IMR-90 (cell line): ENCODE measurements around the gene PCSK2. TPM values are rescaled to one million over a fixed set of nuclear protein-coding genes. Genes with fewer than 3 reads are reported as not detected.

Source experiments
- ATAC-seq: fragments of 200-7000 bp; cut with Tn5 transposase; 2 replicates; pipeline ENCODE4 v1.9.1; 2020; ENCODE audit warnings: low read depth, mild to moderate bottlenecking, moderate library complexity
- BruUV-seq: library from RNA; stranded (reverse); fragments of 400-500 nt; replicated peaks from 2 replicates; lab custom pipeline; 2021; lab: Mats Ljungman, UMichigan
- CTCF ChIA-PET: fragments of 300-600 bp; formaldehyde crosslinking; extraction: SDS; loops from one replicate; lab custom pipeline; 2021; ENCODE audit warnings: antibody characterized with exemption; lab: Yijun Ruan, JAX
- POLR2A ChIA-PET: fragments of 300-600 bp; sonication (Branson Sonifier 250); formaldehyde crosslinking; loops from one replicate; lab custom pipeline; 2022; ENCODE audit warnings: antibody characterized with exemption; ENCODE audit not compliant: unreplicated experiment; lab: Charles Lee
- DNase-seq: peaks from one replicate; pipeline ENCODE4 v3.0.0; 2013
- H2AFZ ChIP-seq: replicated peaks from 2 replicates; pipeline ENCODE3; 2013; ENCODE audit warnings: low read length, mild to moderate bottlenecking; ENCODE audit not compliant: poor library complexity
- H2AK5ac ChIP-seq: 2 replicates; pipeline ENCODE4 v1.6.1; 2013; ENCODE audit warnings: low read depth, low read length, inconsistent platforms
- H2AK9ac ChIP-seq: replicated peaks from 2 replicates; pipeline ENCODE3; 2013; ENCODE audit warnings: mild to moderate bottlenecking, low read depth, low read length, moderate library complexity; ENCODE audit not compliant: poor library complexity
- H2BK120ac ChIP-seq: 2 replicates; pipeline ENCODE4 v1.6.1; 2013; ENCODE audit warnings: low read depth, low read length, inconsistent platforms
- H2BK15ac ChIP-seq: 3 replicates; pipeline ENCODE4 v1.6.1; 2013; ENCODE audit warnings: low read depth, low read length, inconsistent platforms
- H2BK20ac ChIP-seq: 2 replicates; pipeline ENCODE4 v1.6.1; 2013; ENCODE audit warnings: low read depth, mild to moderate bottlenecking, inconsistent platforms, low read length, moderate library complexity
- H2BK5ac ChIP-seq: 2 replicates; pipeline ENCODE4 v1.6.1; 2013; ENCODE audit warnings: mild to moderate bottlenecking, low read depth, low read length, inconsistent platforms; ENCODE audit not compliant: poor library complexity, severe bottlenecking
- H3K14ac ChIP-seq: replicated peaks from 2 replicates; pipeline ENCODE4 v1.6.1; 2013; ENCODE audit warnings: low read depth, low read length, inconsistent platforms
- H3K18ac ChIP-seq: 2 replicates; pipeline ENCODE4 v1.6.1; 2013; ENCODE audit warnings: low read depth, low read length, control low read depth
- H3K23ac ChIP-seq: 2 replicates; pipeline ENCODE4 v1.6.1; 2013; ENCODE audit warnings: low read depth, low read length, inconsistent platforms
- H3K27ac ChIP-seq: 2 replicates; pipeline ENCODE4 v1.5.1; 2013; ENCODE audit warnings: mild to moderate bottlenecking, control low read depth, low read length; ENCODE audit not compliant: insufficient read depth
- H3K27me3 ChIP-seq: 2 replicates; pipeline ENCODE4 v1.6.1; 2013; ENCODE audit warnings: low read length; ENCODE audit not compliant: control insufficient read depth, insufficient read depth
- H3K36me3 ChIP-seq: 2 replicates; pipeline ENCODE4 v1.6.1; 2013; ENCODE audit warnings: low read length, mixed read lengths; ENCODE audit not compliant: control insufficient read depth, insufficient read depth
- H3K4ac ChIP-seq: 2 replicates; pipeline ENCODE4 v1.6.1; 2013; ENCODE audit warnings: low read depth, low read length, inconsistent platforms
- H3K4me1 ChIP-seq: 2 replicates; pipeline ENCODE4 v1.6.1; 2013; ENCODE audit warnings: low read length, mixed read lengths; ENCODE audit not compliant: control insufficient read depth, insufficient read depth
- H3K4me2 ChIP-seq: 2 replicates; pipeline ENCODE4 v1.6.1; 2013; ENCODE audit warnings: low read depth, mild to moderate bottlenecking, control low read depth, low read length, moderate library complexity
- H3K4me3 ChIP-seq: 2 replicates; pipeline ENCODE4 v1.5.1; 2013; ENCODE audit warnings: low read depth, mild to moderate bottlenecking, control low read depth, low read length, moderate library complexity; ENCODE audit not compliant: insufficient read depth
- H3K56ac ChIP-seq: 2 replicates; pipeline ENCODE4 v1.6.1; 2013; ENCODE audit warnings: low read length, inconsistent platforms; ENCODE audit not compliant: insufficient read depth; ENCODE audit errors: extremely low read depth
- H3K79me1 ChIP-seq, 2 experiments: 2 replicates each; pipeline ENCODE4 v1.6.1; 2013; ENCODE audit warnings: low read length in 2 of 2, inconsistent platforms in 1 of 2, low read depth in 1 of 2
- H3K9ac ChIP-seq: 2 replicates; pipeline ENCODE4 v1.6.1; 2013; ENCODE audit warnings: low read depth, low read length, control low read depth
- H3K9me1 ChIP-seq: 2 replicates; pipeline ENCODE4 v1.6.1; 2013; ENCODE audit warnings: low read length, inconsistent platforms; ENCODE audit not compliant: insufficient read depth
- H3K9me3 ChIP-seq: 2 replicates; pipeline ENCODE4 v1.6.1; 2013; ENCODE audit warnings: low read length; ENCODE audit not compliant: control insufficient read depth, insufficient read depth
- H4K20me1 ChIP-seq: 2 replicates; pipeline ENCODE4 v1.6.1; 2013; ENCODE audit warnings: low read length, inconsistent platforms; ENCODE audit not compliant: insufficient read depth
- H4K5ac ChIP-seq: 2 replicates; pipeline ENCODE4 v1.6.1; 2013; ENCODE audit warnings: mild to moderate bottlenecking, low read depth, low read length, control low read depth
- H4K8ac ChIP-seq, 2 experiments: 2 replicates each; pipeline ENCODE4 v1.6.1; 2013; ENCODE audit warnings: low read depth in 2 of 2, low read length in 2 of 2, control low read depth in 1 of 2, inconsistent platforms in 1 of 2
- H4K91ac ChIP-seq: 2 replicates; pipeline ENCODE4 v1.6.1; 2013; ENCODE audit warnings: low read depth, low read length, inconsistent platforms; ENCODE audit not compliant: insufficient read depth
- CEBPB ChIP-seq: IDR thresholded peaks from 2 replicates; pipeline ENCODE4 v1.6.1; 2012; ENCODE audit warnings: low read depth, low read length, improper control_type of control experiment
- MAZ ChIP-seq: IDR thresholded peaks from 2 replicates; pipeline ENCODE4 v1.6.1; 2012; ENCODE audit warnings: low read depth, mild to moderate bottlenecking, low read length, improper control_type of control experiment, moderate library complexity, borderline replicate concordance
- MXI1 ChIP-seq: IDR thresholded peaks from 2 replicates; pipeline ENCODE4 v1.6.1; 2012; ENCODE audit warnings: low read depth, mild to moderate bottlenecking, low read length, moderate library complexity, borderline replicate concordance
- WGBS, 2 experiments: methylation state at CpG; one replicate each; pipeline versions ENCODE4 v1.1.5 to v1.1.7; 2013; ENCODE audit warnings: missing lambda C conversion rate in 2 of 2; ENCODE audit not compliant: insufficient read length in 1 of 2; ENCODE audit errors: extremely low coverage in 2 of 2; 5-methylcytosine and 5-hydroxymethylcytosine counted together
- dilution Hi-C: fragments of 300-500 bp; cut with HindIII; formaldehyde crosslinking; loops from one replicate; pipeline ENCODE4 v1.14.3; 2018; ENCODE audit warnings: low sequenced_read_pairs; ENCODE audit not compliant: unreplicated experiment
- in situ Hi-C: fragments of 300-500 bp; cut with MboI; formaldehyde crosslinking; loops from 3 replicates; pipeline ENCODE4 v1.14.3; 2019; ENCODE audit warnings: low sequenced_read_pairs, inconsistent platforms, mixed read lengths
- intact Hi-C: fragments of 100-400 bp; cut with micrococcal nuclease; formaldehyde crosslinking; loops from 2 replicates; pipeline ENCODE4 v1.10.0; 2022
- polyA plus RNA-seq, 3 experiments: library from polyadenylated mRNA; depleted of rRNA; stranded (reverse); fragments of >200 nt; gene quantifications; 2 replicates each; pipeline ENCODE4 v1.2.3, GENCODE V29; 2012; ENCODE audit warnings: low replicate concordance in 1 of 3
- total RNA-seq: library from RNA; depleted of rRNA; stranded (reverse); fragments of >200 nt; gene quantifications from 2 replicates; pipeline ENCODE4 v1.2.3, GENCODE V29; 2012

The PCSK2 gene
- total and polyA plus RNA-seq, 2 of the 4 experiments (the other 2 are of a cell fraction), result not detected

DNA sequence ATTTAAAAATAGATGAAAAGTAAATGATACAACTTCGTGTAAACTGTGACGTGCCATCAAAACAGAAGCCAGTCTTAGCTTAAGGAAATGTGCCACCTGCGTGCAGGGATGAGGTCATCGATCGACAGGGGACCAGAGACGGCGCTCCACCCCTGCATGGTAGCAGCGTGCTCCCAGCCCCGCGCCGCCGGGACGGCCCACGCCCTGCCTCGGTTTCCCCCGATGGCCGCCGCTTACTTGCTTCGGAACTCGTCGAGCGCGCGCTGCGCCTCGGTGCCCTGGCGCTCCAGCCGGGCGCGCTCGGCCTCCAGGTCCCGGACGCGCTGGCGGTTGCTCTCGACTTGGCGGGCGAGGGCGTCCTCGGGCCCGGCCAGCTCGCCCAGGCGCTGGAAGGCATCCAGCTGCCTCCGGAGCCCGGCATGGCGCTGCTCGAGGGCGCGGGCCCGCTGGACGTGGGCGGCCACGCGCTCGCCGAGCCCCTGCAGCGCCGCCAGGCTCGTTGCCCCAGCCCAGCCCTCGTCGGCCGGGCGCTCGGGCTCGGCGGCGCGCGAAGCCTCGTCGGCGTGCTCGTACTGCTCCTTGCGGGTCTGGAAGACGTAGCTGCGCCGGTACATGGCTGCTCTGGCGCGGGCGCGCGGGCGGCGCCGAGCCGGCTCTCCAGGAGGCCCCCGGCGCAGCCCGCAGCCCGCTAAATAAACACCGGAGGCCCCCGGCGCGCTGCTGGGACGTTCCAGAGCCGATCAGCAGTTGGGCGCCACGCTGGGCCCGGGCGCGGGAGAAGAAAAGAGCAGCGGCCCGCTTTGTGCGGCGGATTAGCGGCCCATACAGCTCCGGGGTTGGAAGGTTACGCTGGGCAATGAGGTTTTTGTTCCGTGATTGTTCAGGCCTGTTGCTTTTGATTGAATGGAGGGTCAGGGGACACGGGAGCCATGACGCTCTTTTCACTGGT, 304.1 kb downstream of the PCSK2 start, which contains the start of gene BFSP1:
Gene BFSP1, minus strand, starts transcription at position 664 of the 949 bp plus-strand sequence. Its CDS starts 50 bp downstream, at position 614.
- Histone ChIP-seq H2AK9ac (peak within 1 kb of the TSS; percentile 90), H4K91ac (peak within 1 kb of the TSS; percentile 71), H2BK20ac (peak within 1 kb of the TSS; percentile 64; the same call in 1 of the 2 replicates), H3K56ac (0 out of 2 replicates have a peak within 1 kb of the TSS, but pooled peaks have one; percentile 13), H2BK15ac (peak within 1 kb of the TSS; percentile 7; the same call in 1 of the 3 replicates), H3K4ac (peak within 1 kb of the TSS; percentile 82), H3K4me1 (0 out of 2 replicates have a peak, but pooled peaks cover 2% of the 10 kb centered on the region), H3K14ac (peak within 1 kb of the TSS; percentile 98), H4K5ac (peak within 1 kb of the TSS; percentile 31), H4K8ac (peak within 1 kb of the TSS; percentile 63 to 93; a peak in 3 of 4 replicates), H3K18ac (peak within 1 kb of the TSS; percentile 2; the same call in 1 of the 2 replicates), H2BK5ac (peak within 1 kb of the TSS; percentile 17), H3K9me3 (no peaks in the 10 kb centered on the region), H3K23ac (peak within 1 kb of the TSS; percentile 98), H3K79me1 (no peaks in the 10 kb centered on the region), H3K36me3 (no peaks in the 10 kb centered on the region), H3K9me1 (no peaks in the 10 kb centered on the region; the same call in 1 of the 2 replicates), H2BK120ac (peak within 1 kb of the TSS; percentile 90), H4K20me1 (no peaks in the 10 kb centered on the region), H3K4me3 (peak within 1 kb of the TSS; percentile 62), H3K27me3 (no peaks in the 10 kb centered on the region), H3K4me2 (peak within 1 kb of the TSS; percentile 87), H2AFZ (peak within 1 kb of the TSS; percentile 95), H2AK5ac (no peak within 1 kb of the TSS; the same call in 1 of the 2 replicates), H3K9ac (peak within 1 kb of the TSS; percentile 68), H3K27ac (peak within 1 kb of the TSS; percentile 44)
- TF ChIP-seq CEBPB (no peak), MXI1 (peak; percentile 19; the same call in 1 of the 2 replicates), MAZ (peak; percentile 8; the same call in 1 of the 2 replicates)
- CTCF ChIA-PET, result interaction anchor here (0.9 to 1.0 kb wide), 2 partner anchors 26 to 32 kb away, joined by 3 read pairs; no protein-coding TSS in a partner anchor
- dilution Hi-C loops (no loop called here), intact Hi-C loops (loop anchor here (10.0 kb wide), 1 partner anchor 404 kb away; no protein-coding TSS in a partner anchor), in situ Hi-C loops (no loop called here)
- POLR2A ChIA-PET, result no interaction called here
- 1% methylated on average over 66 of the region's 111 CpGs; no CpG with 5 or more reads in 1 of the 2 experiments for WGBS, 2 experiments
- peak; percentile 52 for DNase-seq
- BruUV-seq, result no TSS peak
- ATAC-seq, result peak; percentile 86
